ENCODE data around the gene HTT.

HTT gene

GRCh38 chr4:3235581-3235980, 161.1 kb downstream of the HTT start:
- no peak for DNase-seq (ENCODE audit: low read depth)

- DNase-seq (ENCODE audit: low read depth): no peak
These were observed 161.9 kb downstream of the HTT start for GRCh38 chr4:3236326-3236878.

- no peak for DNase-seq (ENCODE audit: low read depth)
These were observed 162.8 kb downstream of the HTT start for GRCh38 chr4:3237266-3237665.

GRCh38 chr4:3237712-3238560, 163.5 kb downstream of the HTT start:
- no peak for DNase-seq (ENCODE audit: low read depth)

- no peak for DNase-seq (ENCODE audit: low read depth)
These were observed 164.2 kb downstream of the HTT start for GRCh38 chr4:3238721-3239120.

GRCh38 chr4:3239303-3239702, 164.8 kb downstream of the HTT start:
- no peak for DNase-seq (ENCODE audit: low read depth)

- DNase-seq (ENCODE audit: low read depth): no peak
These were observed 165.8 kb downstream of the HTT start for GRCh38 chr4:3239998-3240920.

- DNase-seq (ENCODE audit: low read depth): no peak
These were observed 166.5 kb downstream of the HTT start for GRCh38 chr4:3240936-3241522.

GRCh38 chr4:3241898-3242524, 167.5 kb downstream of the HTT start:
- DNase-seq (ENCODE audit: low read depth): no peak

- DNase-seq (ENCODE audit: low read depth): no peak
These were observed 168.8 kb downstream of the HTT start for GRCh38 chr4:3243136-3243780.

- no peak for DNase-seq (ENCODE audit: low read depth)
These were observed 169.5 kb downstream of the HTT start for GRCh38 chr4:3244002-3244401.

GRCh38 chr4:3244747-3245146, 170.3 kb downstream of the HTT start:
- DNase-seq (ENCODE audit: low read depth): no peak

- no peak for DNase-seq (ENCODE audit: low read depth)
These were observed 171.2 kb downstream of the HTT start for GRCh38 chr4:3245676-3246075.

GRCh38 chr4:3246458-3247398, 172.2 kb downstream of the HTT start:
- DNase-seq (ENCODE audit: low read depth): no peak

- no peak for DNase-seq (ENCODE audit: low read depth)
These were observed 173.1 kb downstream of the HTT start for GRCh38 chr4:3247399-3248177.

- no peak for DNase-seq (ENCODE audit: low read depth)
These were observed 173.6 kb downstream of the HTT start for GRCh38 chr4:3248178-3248480.

GRCh38 chr4:3248811-3249661, 174.6 kb downstream of the HTT start, which contains the start of gene MSANTD1:
TSS of gene MSANTD1 (plus strand) at chr4:3249159. CDS start at chr4:3249223, 64 bp downstream.
- no peak for DNase-seq (ENCODE audit: low read depth)

GRCh38 chr4:3249711-3250437, 175.4 kb downstream of the HTT start:
- no peak for DNase-seq (ENCODE audit: low read depth)
